GM10248 (cell line): ENCODE results near the gene LRWD1.
"Not testable (repeated sequence)": the region's sequence is repeated elsewhere in the genome, so short reads cannot be mapped to it uniquely, and the experiment has no call there.

ENCODE experiments used
- CTCF ChIA-PET: fragments of 300-600 bp; sonication (Branson Sonifier 250); formaldehyde crosslinking; extraction: SDS; loops from one replicate; lab custom pipeline; 2021; ENCODE audit warnings: antibody characterized with exemption; lab: Yijun Ruan, JAX
- POLR2A ChIA-PET: fragments of 350-650 bp; sonication (Branson Sonifier 250); formaldehyde crosslinking; extraction: SDS; loops from one replicate; lab custom pipeline; 2020; ENCODE audit warnings: antibody characterized with exemption; lab: Yijun Ruan, JAX
- DNase-seq: peaks from one replicate; pipeline ENCODE4 v3.0.0; 2012; ENCODE audit errors: extremely low spot score
- CTCF ChIP-seq: IDR thresholded peaks from 2 replicates; pipeline ENCODE4 v1.5.1; 2012; ENCODE audit warnings: mild to moderate bottlenecking, low read depth; ENCODE audit errors: extremely low read depth, missing control alignments, control extremely low read depth

Gene LRWD1

GRCh38 chr7:102478314-102479208 lies 13.8 kb downstream of the LRWD1 start, which contains the start of gene POLR2J:
POLR2J (minus strand) TSS chr7:102478922; CDS start chr7:102478860, 62 bp downstream.
- DNase-seq: not testable (repeated sequence)

GRCh38 chr7:102479209-102479584 lies 14.4 kb downstream of the LRWD1 start:
- DNase-seq, CTCF ChIA-PET: not testable (repeated sequence)

More at GRCh38 chr7:102478314-102479208, 13.8 kb downstream of the LRWD1 start, which contains the start of gene POLR2J:
- peak; percentile 55 for TF ChIP-seq CTCF
- POLR2A ChIA-PET, CTCF ChIA-PET: not testable (repeated sequence)

GRCh38 chr7:102479982-102480637 lies 15.3 kb downstream of the LRWD1 start:
- CTCF ChIA-PET: interaction anchor here (1.2 kb wide), 1 partner anchor 14 kb away, joined by 7 read pairs; no protein-coding TSS in a partner anchor
- TF ChIP-seq CTCF: peak; percentile 40
- POLR2A ChIA-PET, DNase-seq: not testable (repeated sequence)

More at GRCh38 chr7:102479209-102479584, 14.4 kb downstream of the LRWD1 start:
- POLR2A ChIA-PET: not testable (repeated sequence)

GRCh38 chr7:102481962-102482361 lies 17.2 kb downstream of the LRWD1 start:
- POLR2A ChIA-PET, DNase-seq, CTCF ChIA-PET: not testable (repeated sequence)

GRCh38 chr7:102484317-102484716 lies 19.5 kb downstream of the LRWD1 start:
- DNase-seq, CTCF ChIA-PET, POLR2A ChIA-PET: not testable (repeated sequence)

- CTCF ChIA-PET, DNase-seq, POLR2A ChIA-PET: not testable (repeated sequence)
These were observed 25.8 kb downstream of the LRWD1 start for GRCh38 chr7:102490529-102491075.

GRCh38 chr7:102493220-102493935 lies 28.6 kb downstream of the LRWD1 start:
- CTCF ChIA-PET, POLR2A ChIA-PET: not testable (repeated sequence)

GRCh38 chr7:102494026-102494425 lies 29.2 kb downstream of the LRWD1 start:
- CTCF ChIA-PET, DNase-seq: not testable (repeated sequence)

More at GRCh38 chr7:102493220-102493935, 28.6 kb downstream of the LRWD1 start:
- DNase-seq: not testable (repeated sequence)

GRCh38 chr7:102494473-102495149 lies 29.8 kb downstream of the LRWD1 start:
- CTCF ChIA-PET, POLR2A ChIA-PET, DNase-seq: not testable (repeated sequence)

More at GRCh38 chr7:102494026-102494425, 29.2 kb downstream of the LRWD1 start:
- POLR2A ChIA-PET: not testable (repeated sequence)

GRCh38 chr7:102496861-102497260 lies 32.1 kb downstream of the LRWD1 start:
- POLR2A ChIA-PET, CTCF ChIA-PET, DNase-seq: not testable (repeated sequence)

- POLR2A ChIA-PET, DNase-seq, CTCF ChIA-PET: not testable (repeated sequence)
These were observed 32.5 kb downstream of the LRWD1 start for GRCh38 chr7:102497308-102497707.

- POLR2A ChIA-PET, DNase-seq, CTCF ChIA-PET: not testable (repeated sequence)
These were observed 33.5 kb downstream of the LRWD1 start for GRCh38 chr7:102498321-102498720.

- DNase-seq, CTCF ChIA-PET, POLR2A ChIA-PET: not testable (repeated sequence)
These were observed 38.4 kb downstream of the LRWD1 start for GRCh38 chr7:102503141-102503540.
